BJ (cell line): ENCODE results near the gene COBLL1. TPM values are rescaled to one million over a fixed set of nuclear protein-coding genes. Genes with fewer than 3 reads are reported as not detected.

Experiments used
- CTCF ChIA-PET: fragments of 350-600 bp; formaldehyde crosslinking; extraction: SDS; loops from one replicate; lab custom pipeline; 2021; ENCODE audit warnings: antibody characterized with exemption, inconsistent platforms; lab: Yijun Ruan, JAX
- POLR2A ChIA-PET: fragments of 300-600 bp; sonication (Branson Sonifier 250); formaldehyde crosslinking; extraction: SDS; loops from one replicate; lab custom pipeline; 2021; ENCODE audit warnings: antibody characterized with exemption; lab: Charles Lee
- DNase-seq: peaks from one replicate; pipeline ENCODE4 v3.0.0-alpha.2; 2011; ENCODE audit warnings: low read depth
- H3K27me3 ChIP-seq: 2 replicates; pipeline ENCODE4 v1.6.0; 2011; ENCODE audit warnings: low read length; ENCODE audit not compliant: control insufficient read depth, insufficient read depth
- H3K36me3 ChIP-seq: 2 replicates; pipeline ENCODE4 v1.5.1; 2011; ENCODE audit warnings: low read length; ENCODE audit not compliant: control insufficient read depth, insufficient read depth
- H3K4me3 ChIP-seq: 2 replicates; pipeline ENCODE4 v1.5.1; 2011; ENCODE audit warnings: low read depth, mild to moderate bottlenecking, control low read depth, low read length
- CTCF ChIP-seq: IDR thresholded peaks from 2 replicates; pipeline ENCODE4 v1.5.1; 2011; ENCODE audit warnings: low read depth, mild to moderate bottlenecking, control low read depth, inconsistent platforms, low read length, moderate library complexity; ENCODE audit not compliant: insufficient read depth
- polyA plus RNA-seq: library from polyadenylated mRNA; depleted of rRNA; stranded (reverse); fragments of >200 nt; gene quantifications from 2 replicates; pipeline ENCODE4 v1.2.3, GENCODE V29; 2011

COBLL1 gene
- polyA plus RNA-seq, 1 experiment: 34.2 TPM

GRCh38 chr2:164840458-164840929 is 1.1 kb downstream of the COBLL1 start:
- Histone ChIP-seq H3K4me3 (peak overlapping the region; percentile 92), H3K27me3 (no peaks in the 10 kb centered on the region), H3K36me3 (no peaks in the 10 kb centered on the region)
- POLR2A ChIA-PET: no interaction called here
- no peak for DNase-seq
- no peak for TF ChIP-seq CTCF
- CTCF ChIA-PET: interaction anchor here (1.1 to 3.6 kb wide), 9 partner anchors 8 to 106 kb away, joined by 3 to 20 read pairs (median 11); no protein-coding TSS in a partner anchor

- DNase-seq: no peak
- Histone ChIP-seq H3K27me3 (no peaks in the 10 kb centered on the region), H3K4me3 (peak overlapping the region; percentile 92), H3K36me3 (no peaks in the 10 kb centered on the region)
- ChIA-PET POLR2A (no interaction called here), CTCF (interaction anchor here (1.2 to 3.3 kb wide), 4 partner anchors 8 to 102 kb away, joined by 4 to 19 read pairs (median 14); no protein-coding TSS in a partner anchor)
- TF ChIP-seq CTCF: no peak
These were observed 1.6 kb downstream of the COBLL1 start for GRCh38 chr2:164839914-164840457.

- DNase-seq: no peak
- POLR2A ChIA-PET: no interaction called here
- Histone ChIP-seq H3K4me3 (no peak overlapping the region), H3K27me3 (no peaks in the 10 kb centered on the region), H3K36me3 (no peaks in the 10 kb centered on the region; the same call in 1 of the 2 replicates)
- no peak for TF ChIP-seq CTCF
- CTCF ChIA-PET: no interaction called here
These were observed 3.8 kb downstream of the COBLL1 start for GRCh38 chr2:164837807-164838206.

- Histone ChIP-seq H3K36me3 (no peaks in the 10 kb centered on the region; the same call in 1 of the 2 replicates), H3K4me3 (no peak overlapping the region), H3K27me3 (no peaks in the 10 kb centered on the region)
- ChIA-PET POLR2A (interaction anchor here (0.7 kb wide), 1 partner anchor 114 kb away, joined by 9 read pairs; no protein-coding TSS in a partner anchor), CTCF (interaction anchor here (0.6 to 1.5 kb wide), 2 partner anchors 53 to 99 kb away, joined by 3 to 6 read pairs; no protein-coding TSS in a partner anchor)
- DNase-seq: no peak
- TF ChIP-seq CTCF: no peak
These were observed 4.7 kb downstream of the COBLL1 start for GRCh38 chr2:164836907-164837306.

- H3K4me3 ChIP-seq: no peak overlapping the region
- H3K27me3 ChIP-seq: no peaks in the 10 kb centered on the region
- POLR2A ChIA-PET: no interaction called here
- no peaks in the 10 kb centered on the region; the same call in 1 of the 2 replicates for H3K36me3 ChIP-seq
- CTCF ChIA-PET: no interaction called here
- no peak for TF ChIP-seq CTCF
- no peak for DNase-seq
These were observed 6.3 kb downstream of the COBLL1 start for GRCh38 chr2:164835302-164835701.
